Measurements from ENCODE around the gene OOSP2. TPM values are rescaled to one million over a fixed set of nuclear protein-coding genes. Genes with fewer than 3 reads are reported as not detected.

The OOSP2 gene
- polyA plus RNA-seq, 3 donors = not detected

- DNase-seq (ENCODE audit: low read depth in 3 of 3, low spot score in 2 of 3) = no peak
Measured at GRCh38 chr11:60077981-60078380, 37.8 kb downstream of the OOSP2 start.

DNA sequence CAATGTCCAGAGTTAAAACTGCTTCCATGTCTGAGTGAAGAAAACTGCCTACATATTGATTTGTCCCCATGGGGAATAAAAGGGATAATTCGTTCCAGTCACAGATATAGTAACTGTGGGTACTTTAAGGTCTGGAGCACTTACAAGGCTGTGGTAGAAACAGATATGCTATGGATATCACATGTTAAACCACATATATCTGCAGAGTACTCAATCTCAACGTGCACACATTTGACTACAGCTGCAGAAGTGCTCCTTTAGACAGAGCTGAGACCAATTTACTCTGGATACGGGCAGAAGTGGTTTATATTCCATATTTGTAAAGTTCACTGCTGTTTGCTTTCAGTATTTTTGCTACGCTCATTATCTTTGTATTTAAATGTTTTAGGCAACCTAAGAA, 38.5 kb downstream of the OOSP2 start:
- no peak for DNase-seq (ENCODE audit: low read depth in 3 of 3, low spot score in 2 of 3)

DNA sequence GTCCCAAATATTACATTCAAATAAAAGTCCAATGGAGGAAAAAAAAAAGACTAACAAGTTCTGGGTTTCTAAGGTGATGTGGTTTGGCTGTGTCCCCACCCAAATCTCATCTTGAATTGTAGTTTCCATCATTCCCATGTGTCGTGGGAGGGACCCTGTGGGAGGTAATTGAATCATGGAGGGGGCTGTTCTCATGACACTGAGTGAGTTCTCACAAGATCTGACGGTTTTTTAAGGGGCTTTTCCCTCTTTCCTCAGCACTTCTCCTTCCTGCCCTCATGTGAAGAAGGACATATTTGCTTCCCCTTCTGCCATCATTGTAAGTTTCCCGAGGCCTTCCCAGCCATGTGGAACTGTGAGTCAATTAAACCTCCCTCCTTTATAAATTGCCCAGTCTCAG, 40.3 kb downstream of the OOSP2 start:
- DNase-seq (ENCODE audit: low read depth in 3 of 3, low spot score in 2 of 3) = no peak

GRCh38 chr11:60084631-60085273, 44.5 kb downstream of the OOSP2 start:
- DNase-seq (ENCODE audit: low read depth in 3 of 3, low spot score in 2 of 3) = no peak

GRCh38 chr11:60085909-60086308, 45.7 kb downstream of the OOSP2 start:
- no peak for DNase-seq (ENCODE audit: low read depth in 3 of 3, low spot score in 2 of 3)

DNA sequence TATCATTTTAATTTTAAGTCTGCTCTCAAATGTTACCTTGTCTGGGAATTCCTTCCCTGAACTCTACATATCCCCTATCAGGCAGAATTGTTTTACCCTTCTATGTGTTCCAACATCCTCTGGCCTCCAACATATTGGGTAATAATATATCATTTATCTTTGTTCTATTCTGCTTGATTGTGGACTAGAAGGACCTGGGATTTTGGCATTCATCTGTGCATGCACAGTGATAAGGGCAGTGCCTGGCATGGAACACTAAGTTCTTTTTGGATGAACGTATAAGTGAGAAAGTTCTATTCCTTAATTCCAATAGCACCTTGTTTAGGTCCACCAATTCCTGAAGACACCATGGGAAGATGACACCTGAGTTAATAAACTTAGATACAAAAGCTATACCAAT, 47.0 kb downstream of the OOSP2 start:
- DNase-seq (ENCODE audit: low read depth in 3 of 3, low spot score in 2 of 3) = no peak

GRCh38 chr11:60088364-60088763, 48.2 kb downstream of the OOSP2 start, which contains the start of gene MS4A2:
TSS of gene MS4A2 (plus strand) at chr11:60088664. CDS start at chr11:60088766, 102 bp downstream.
- DNase-seq (ENCODE audit: low read depth in 3 of 3, low spot score in 2 of 3) = no peak

DNA sequence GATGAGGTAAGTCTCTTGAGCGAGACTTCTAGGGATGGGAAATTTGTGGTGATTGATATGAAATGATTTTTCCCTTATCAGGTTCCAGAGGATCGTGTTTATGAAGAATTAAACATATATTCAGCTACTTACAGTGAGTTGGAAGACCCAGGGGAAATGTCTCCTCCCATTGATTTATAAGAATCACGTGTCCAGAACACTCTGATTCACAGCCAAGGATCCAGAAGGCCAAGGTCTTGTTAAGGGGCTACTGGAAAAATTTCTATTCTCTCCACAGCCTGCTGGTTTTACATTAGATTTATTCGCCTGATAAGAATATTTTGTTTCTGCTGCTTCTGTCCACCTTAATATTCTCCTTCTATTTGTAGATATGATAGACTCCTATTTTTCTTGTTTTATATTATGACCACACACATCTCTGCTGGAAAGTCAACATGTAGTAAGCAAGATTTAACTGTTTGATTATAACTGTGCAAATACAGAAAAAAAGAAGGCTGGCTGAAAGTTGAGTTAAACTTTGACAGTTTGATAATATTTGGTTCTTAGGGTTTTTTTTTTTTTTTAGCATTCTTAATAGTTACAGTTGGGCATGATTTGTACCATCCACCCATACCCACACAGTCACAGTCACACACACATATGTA, 55.4 kb downstream of the OOSP2 start:
- no peak for DNase-seq (ENCODE audit: low read depth in 3 of 3, low spot score in 2 of 3)

DNA sequence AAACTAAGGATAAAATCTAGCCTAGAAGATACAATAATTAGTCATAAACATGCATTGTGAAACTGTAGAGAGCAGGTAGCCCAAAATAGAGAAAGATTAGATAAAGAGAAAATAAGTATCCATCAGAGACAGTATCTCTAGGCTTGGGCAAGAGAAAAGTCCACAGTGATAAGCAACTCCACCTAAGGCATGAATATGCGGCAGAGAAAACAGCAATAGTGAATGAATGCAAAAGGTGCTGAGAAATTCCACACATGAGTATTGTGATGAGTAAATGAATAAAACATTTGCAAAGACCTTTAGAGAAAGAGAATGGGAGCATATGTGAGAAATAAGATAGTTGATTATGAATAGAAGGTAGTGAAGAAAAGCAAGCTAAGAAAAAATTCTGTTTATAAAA, 57.0 kb downstream of the OOSP2 start:
- DNase-seq (ENCODE audit: low read depth in 3 of 3, low spot score in 2 of 3) = no peak

Other genes with a start within 250 kb of the OOSP2 start
- 10 to 100 TPM; 60.2 to 68.3 (median 62.8) TPM for gene MRPL16, start 229.6 kb upstream of the OOSP2 start, polyA plus RNA-seq (ENCODE audit: insufficient read length in 3 of 3)
- gene CBLIF, start 194.9 kb upstream of the OOSP2 start, polyA plus RNA-seq (ENCODE audit: insufficient read length in 3 of 3) = not detected
- not detected for gene TCN1, start 173.9 kb upstream of the OOSP2 start, polyA plus RNA-seq (ENCODE audit: insufficient read length in 3 of 3)
- under 1 TPM in 1 of 3 donors, not detected in 2; 0.20 TPM for gene OOSP3, start 161.6 kb upstream of the OOSP2 start, polyA plus RNA-seq (ENCODE audit: insufficient read length in 3 of 3)
- gene OOSP1, start 102.0 kb upstream of the OOSP2 start, polyA plus RNA-seq (ENCODE audit: insufficient read length in 3 of 3) = under 1 TPM; 0.16 to 0.19 (median 0.18) TPM
- under 1 TPM in 1 of 3 donors, not detected in 2; 0.37 TPM for gene OOSP4A, start 76.4 kb upstream of the OOSP2 start, polyA plus RNA-seq (ENCODE audit: insufficient read length in 3 of 3)
- not detected for gene OOSP4B, start 23.2 kb upstream of the OOSP2 start, polyA plus RNA-seq (ENCODE audit: insufficient read length in 3 of 3)
- gene MS4A3, start 16.3 kb downstream of the OOSP2 start, polyA plus RNA-seq (ENCODE audit: insufficient read length in 3 of 3) = 1 to 10 TPM in 1 of 3 donors, under 1 TPM in 2; 0.56 to 1.6 (median 0.83) TPM
- gene MS4A2, start 48.3 kb downstream of the OOSP2 start, polyA plus RNA-seq (ENCODE audit: insufficient read length in 3 of 3) = not detected
- gene MS4A6A, start 142.7 kb downstream of the OOSP2 start, polyA plus RNA-seq (ENCODE audit: insufficient read length in 3 of 3) = 10 to 100 TPM; 17.0 to 21.0 (median 17.5) TPM
- gene MS4A4E, start 202.7 kb downstream of the OOSP2 start, polyA plus RNA-seq (ENCODE audit: insufficient read length in 3 of 3) = under 1 TPM; 0.45 to 0.68 (median 0.65) TPM
- gene MS4A4A, start 240.3 kb downstream of the OOSP2 start, polyA plus RNA-seq (ENCODE audit: insufficient read length in 3 of 3) = 1 to 10 TPM; 4.7 to 7.4 (median 6.6) TPM